Bronchial epithelial cell (primary cell): ENCODE measurements around the gene RPTOR. TPM values are rescaled to one million over a fixed set of nuclear protein-coding genes. Genes with fewer than 3 reads are reported as not detected.

Experiments used
- DNase-seq: peaks from one replicate; pipeline ENCODE4 v3.0.0-alpha.2; 2010; ENCODE audit warnings: low read depth
- FAIRE-seq: peaks from 2 replicates; lab custom pipeline; 2011; peaks lifted over from hg19 to GRCh38; lab: Jason Lieb, UNC
- H3K27me3 ChIP-seq: 2 replicates; pipeline ENCODE4 v1.5.1; 2011; ENCODE audit warnings: low read length; ENCODE audit not compliant: control insufficient read depth, insufficient read depth
- H3K36me3 ChIP-seq: 2 replicates; pipeline ENCODE4 v1.5.1; 2011; ENCODE audit warnings: low read length; ENCODE audit not compliant: control insufficient read depth, insufficient read depth
- H3K4me3 ChIP-seq: 2 replicates; pipeline ENCODE4 v1.5.1; 2011; ENCODE audit warnings: mild to moderate bottlenecking, low read depth, low read length, control low read depth
- total RNA-seq: library from RNA; depleted of rRNA; stranded (reverse); fragments of >200 nt; gene quantifications from 2 replicates; pipeline ENCODE4 v1.2.1, GENCODE V29; 2014
- TF ChIP-seq, protein P1 (sequence below): IDR thresholded peaks from 2 replicates; pipeline ENCODE4 v1.5.1; 2011; ENCODE audit warnings: mild to moderate bottlenecking, moderate library complexity, low read length, control low read depth, inconsistent platforms; ENCODE audit not compliant: insufficient read depth, severe bottlenecking

The RPTOR gene
- total RNA-seq, 1 donor from 2014 or later, result 14.0 TPM

DNA sequence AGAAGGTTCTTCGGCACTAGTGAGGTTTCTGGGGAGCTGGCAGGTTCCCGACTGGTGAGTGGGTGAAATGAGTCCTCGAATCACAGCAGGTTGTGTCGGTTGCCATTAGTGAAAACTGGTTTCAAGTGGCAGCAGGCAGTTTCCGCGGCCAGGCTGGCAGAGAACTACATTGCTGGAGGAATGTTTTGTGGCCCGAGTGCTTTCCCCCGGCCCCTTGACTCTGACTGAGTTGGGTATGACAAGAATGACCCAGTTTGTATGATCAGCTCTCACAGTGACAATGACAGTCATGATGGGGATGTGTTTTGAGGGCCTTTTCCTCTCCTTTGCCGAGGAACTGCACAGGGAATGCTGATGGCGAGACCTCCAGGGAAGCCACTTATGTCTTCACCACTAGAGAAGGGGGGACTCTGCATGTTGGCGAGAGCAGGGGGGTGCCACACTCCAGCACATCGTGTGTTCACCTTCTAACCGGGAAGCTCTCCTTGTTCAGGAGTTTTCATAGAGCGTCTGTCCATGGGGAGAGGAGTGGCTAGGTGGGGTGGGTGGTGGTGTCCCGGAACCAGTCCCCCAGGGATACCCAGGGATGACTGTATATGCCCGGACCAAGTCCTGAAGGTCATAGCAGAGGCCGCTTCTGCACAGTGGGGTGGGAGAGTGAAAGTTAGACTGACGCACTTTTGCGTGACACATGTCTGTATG is 241.0 kb downstream of the RPTOR start:
- no peak for FAIRE-seq
- Histone ChIP-seq H3K4me3 (no peak overlapping the region), H3K36me3 (no peaks in the 10 kb centered on the region), H3K27me3 (no peaks in the 10 kb centered on the region)
- TF ChIP-seq, protein P1, sequence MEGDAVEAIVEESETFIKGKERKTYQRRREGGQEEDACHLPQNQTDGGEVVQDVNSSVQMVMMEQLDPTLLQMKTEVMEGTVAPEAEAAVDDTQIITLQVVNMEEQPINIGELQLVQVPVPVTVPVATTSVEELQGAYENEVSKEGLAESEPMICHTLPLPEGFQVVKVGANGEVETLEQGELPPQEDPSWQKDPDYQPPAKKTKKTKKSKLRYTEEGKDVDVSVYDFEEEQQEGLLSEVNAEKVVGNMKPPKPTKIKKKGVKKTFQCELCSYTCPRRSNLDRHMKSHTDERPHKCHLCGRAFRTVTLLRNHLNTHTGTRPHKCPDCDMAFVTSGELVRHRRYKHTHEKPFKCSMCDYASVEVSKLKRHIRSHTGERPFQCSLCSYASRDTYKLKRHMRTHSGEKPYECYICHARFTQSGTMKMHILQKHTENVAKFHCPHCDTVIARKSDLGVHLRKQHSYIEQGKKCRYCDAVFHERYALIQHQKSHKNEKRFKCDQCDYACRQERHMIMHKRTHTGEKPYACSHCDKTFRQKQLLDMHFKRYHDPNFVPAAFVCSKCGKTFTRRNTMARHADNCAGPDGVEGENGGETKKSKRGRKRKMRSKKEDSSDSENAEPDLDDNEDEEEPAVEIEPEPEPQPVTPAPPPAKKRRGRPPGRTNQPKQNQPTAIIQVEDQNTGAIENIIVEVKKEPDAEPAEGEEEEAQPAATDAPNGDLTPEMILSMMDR, result no peak
- no peak for DNase-seq

DNA sequence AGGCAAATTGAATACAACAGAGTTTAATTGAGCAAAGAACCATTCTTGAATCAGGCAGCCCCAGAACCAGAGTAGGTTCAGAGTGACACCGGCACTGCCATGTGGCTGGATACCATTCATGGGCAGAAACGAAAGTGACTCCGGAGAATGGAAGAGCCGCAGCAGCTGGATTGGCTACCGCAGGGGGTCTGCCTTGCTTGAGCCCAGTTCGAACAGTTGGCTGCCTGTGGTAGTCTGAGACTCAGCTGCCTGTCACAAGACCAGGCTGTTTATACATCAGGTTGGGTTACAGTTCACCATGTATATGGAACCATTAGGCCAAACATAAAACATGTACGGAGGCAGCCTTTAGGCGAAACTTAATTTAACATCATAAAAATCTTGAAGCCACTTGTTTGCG is 241.8 kb downstream of the RPTOR start:
- no peak for FAIRE-seq
- H3K27me3 ChIP-seq, result no peaks in the 10 kb centered on the region
- TF ChIP-seq, protein P1, result no peak
- no peak overlapping the region for H3K4me3 ChIP-seq
- no peak for DNase-seq
- H3K36me3 ChIP-seq, result no peaks in the 10 kb centered on the region

DNA sequence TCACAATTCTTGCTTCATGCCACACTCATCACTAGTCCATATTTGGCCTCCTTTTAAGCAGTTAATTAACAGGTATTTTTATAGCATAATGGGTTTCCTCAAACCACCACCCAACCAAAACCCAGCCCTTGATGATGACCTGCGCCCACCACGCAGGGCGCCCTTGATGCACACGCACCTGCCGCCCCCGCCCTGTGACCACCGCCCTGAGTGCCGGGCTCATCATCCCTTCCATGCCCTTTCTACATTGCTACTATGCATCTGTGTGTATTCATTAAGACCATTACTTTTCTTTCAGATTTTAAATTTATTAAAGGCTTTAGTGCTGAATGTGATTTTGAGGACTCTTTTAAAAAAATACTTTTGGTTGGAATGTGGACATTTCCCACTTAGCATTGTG is 242.2 kb downstream of the RPTOR start:
- DNase-seq, result no peak
- TF ChIP-seq, protein P1, result no peak
- Histone ChIP-seq H3K4me3 (no peak overlapping the region), H3K36me3 (no peaks in the 10 kb centered on the region), H3K27me3 (no peaks in the 10 kb centered on the region)
- FAIRE-seq, result no peak

DNA sequence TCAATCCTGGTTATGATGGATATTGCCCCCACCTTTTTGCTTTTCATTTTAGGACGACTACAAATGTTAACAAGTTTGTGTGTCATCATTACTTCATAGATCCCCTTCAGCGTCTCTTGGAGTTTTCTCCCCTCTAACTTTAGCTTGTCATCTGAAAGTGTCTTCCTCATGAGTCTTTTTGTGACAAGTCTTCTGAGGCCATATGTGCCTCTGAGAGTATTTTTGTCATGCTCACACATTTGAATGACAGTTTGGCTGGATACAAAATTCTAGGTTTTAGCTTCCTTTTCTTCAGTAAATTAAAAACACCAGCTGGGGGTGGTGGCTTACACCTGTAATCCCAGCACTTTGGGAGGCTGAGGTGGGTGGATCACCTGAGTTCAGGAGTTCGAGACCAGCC is 243.2 kb downstream of the RPTOR start:
- Histone ChIP-seq H3K27me3 (no peaks in the 10 kb centered on the region), H3K4me3 (no peak overlapping the region), H3K36me3 (no peaks in the 10 kb centered on the region)
- FAIRE-seq, result no peak
- DNase-seq, result no peak
- TF ChIP-seq, protein P1, result no peak

DNA sequence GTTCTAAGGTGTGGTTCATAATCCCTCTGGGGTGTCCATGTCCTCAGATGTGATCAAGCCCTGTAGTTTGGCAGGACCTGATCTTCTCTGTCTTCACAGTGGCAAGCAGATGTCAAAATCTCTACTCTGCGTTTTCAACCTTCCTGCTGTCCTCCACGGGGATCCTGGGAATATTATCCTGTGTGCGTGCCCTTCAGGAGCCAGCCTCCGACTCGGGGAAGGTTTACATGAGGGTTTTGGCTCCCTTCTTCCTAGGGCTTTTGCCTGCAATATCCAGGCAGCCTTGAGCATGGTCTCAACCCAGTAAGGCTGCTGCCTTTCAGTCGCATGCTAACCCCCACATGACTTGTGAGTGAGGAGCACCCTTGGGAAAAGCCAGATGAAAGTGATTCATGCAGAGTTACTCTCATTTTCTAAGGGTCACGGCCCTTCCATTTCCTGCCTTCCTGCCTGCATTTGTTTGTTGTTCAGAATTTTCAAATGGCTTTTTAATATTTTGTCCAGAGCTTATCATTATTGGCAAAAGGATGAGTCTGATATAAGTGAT is 244.8 kb downstream of the RPTOR start:
- FAIRE-seq (no peak), DNase-seq (peak; percentile 68)
- Histone ChIP-seq H3K27me3 (no peaks in the 10 kb centered on the region), H3K4me3 (no peak overlapping the region), H3K36me3 (no peaks in the 10 kb centered on the region)
- TF ChIP-seq, protein P1, result no peak
